GM20431 (cell line): Measurements from ENCODE around the gene ATXN10.

Experiments
- in situ Hi-C: fragments of 300-500 bp; cut with MseI, MboI; formaldehyde crosslinking; loops from one replicate; pipeline ENCODE4 v1.15.0; 2020; ENCODE audit warnings: low sequenced_read_pairs; ENCODE audit not compliant: unreplicated experiment

ATXN10 gene

GRCh38 chr22:45744442-45744841, 72.8 kb downstream of the ATXN10 start:
- in situ Hi-C loops: no loop called here

- in situ Hi-C loops: no loop called here
These were observed 79.0 kb downstream of the ATXN10 start for GRCh38 chr22:45750626-45751025.

GRCh38 chr22:45752036-45752435, 80.4 kb downstream of the ATXN10 start:
- in situ Hi-C loops: no loop called here

GRCh38 chr22:45754822-45755221, 83.2 kb downstream of the ATXN10 start:
- in situ Hi-C loops: no loop called here

- in situ Hi-C loops: no loop called here
These were observed 84.9 kb downstream of the ATXN10 start for GRCh38 chr22:45756558-45756957.

GRCh38 chr22:45757068-45757467, 85.4 kb downstream of the ATXN10 start:
- in situ Hi-C loops: no loop called here

GRCh38 chr22:45757936-45758335, 86.3 kb downstream of the ATXN10 start:
- in situ Hi-C loops: no loop called here

GRCh38 chr22:45758603-45759002, 87.0 kb downstream of the ATXN10 start:
- in situ Hi-C loops: no loop called here

GRCh38 chr22:45760682-45761081, 89.0 kb downstream of the ATXN10 start:
- in situ Hi-C loops: no loop called here

- in situ Hi-C loops: no loop called here
These were observed 91.1 kb downstream of the ATXN10 start for GRCh38 chr22:45762545-45763235.

GRCh38 chr22:45763236-45763624, 91.6 kb downstream of the ATXN10 start:
- in situ Hi-C loops: no loop called here

- in situ Hi-C loops: no loop called here
These were observed 96.9 kb downstream of the ATXN10 start for GRCh38 chr22:45768490-45768889.

- in situ Hi-C loops: no loop called here
These were observed 98.1 kb downstream of the ATXN10 start for GRCh38 chr22:45769569-45770210.

- in situ Hi-C loops: no loop called here
These were observed 98.9 kb downstream of the ATXN10 start for GRCh38 chr22:45770506-45770905.

- in situ Hi-C loops: no loop called here
These were observed 99.4 kb downstream of the ATXN10 start for GRCh38 chr22:45771057-45771456.

GRCh38 chr22:45771711-45772110, 100.1 kb downstream of the ATXN10 start:
- in situ Hi-C loops: no loop called here

GRCh38 chr22:45772743-45773142, 101.1 kb downstream of the ATXN10 start:
- in situ Hi-C loops: no loop called here

- in situ Hi-C loops: no loop called here
These were observed 102.5 kb downstream of the ATXN10 start for GRCh38 chr22:45774001-45774670.

GRCh38 chr22:45775062-45775461, 103.4 kb downstream of the ATXN10 start:
- in situ Hi-C loops: no loop called here

GRCh38 chr22:45775569-45776312, 104.1 kb downstream of the ATXN10 start:
- in situ Hi-C loops: no loop called here

- in situ Hi-C loops: no loop called here
These were observed 104.6 kb downstream of the ATXN10 start for GRCh38 chr22:45776313-45776585.
